ENCODE measurements around the gene ATP5ME. TPM values are rescaled to one million over a fixed set of nuclear protein-coding genes. Genes with fewer than 3 reads are reported as not detected.

The ATP5ME gene
- total and polyA plus RNA-seq, 2 of the 13 experiments (the other 11 are each of a cell fraction or from before 2014, with no cell fraction given) = 305 to 753 TPM

DNA sequence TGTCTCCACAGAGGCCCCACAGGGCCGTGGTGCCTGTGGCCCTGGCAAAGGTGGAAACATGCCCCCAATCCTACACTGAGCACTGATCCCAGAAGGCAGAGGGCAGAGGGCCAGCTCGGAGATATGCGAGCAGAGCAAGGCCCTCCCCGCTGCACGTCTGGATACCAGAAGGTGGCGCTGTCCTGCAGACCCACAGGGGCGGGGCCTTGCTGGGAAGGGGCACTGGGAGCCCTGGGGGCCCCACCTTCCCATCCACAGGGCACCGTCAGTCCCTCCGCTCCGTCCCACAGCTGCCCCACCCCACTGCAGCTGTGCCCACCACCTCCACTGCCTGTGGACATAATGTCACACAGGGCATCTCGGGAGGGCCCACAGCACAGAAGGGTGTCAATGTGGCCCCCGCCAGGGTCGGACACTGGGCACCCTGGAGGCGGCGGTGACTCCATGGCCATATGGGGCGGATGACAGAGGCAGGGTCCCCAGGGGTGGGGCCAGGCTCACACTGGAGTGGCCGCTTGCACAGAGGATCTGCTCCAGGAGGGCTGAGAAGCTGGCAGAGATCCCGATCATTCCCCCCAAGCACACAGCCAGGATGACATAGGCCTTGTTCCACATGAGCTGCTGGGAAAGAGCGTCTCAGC, 10.0 kb upstream of the ATP5ME start (continued):
- TF ChIP-seq, protein P1, sequence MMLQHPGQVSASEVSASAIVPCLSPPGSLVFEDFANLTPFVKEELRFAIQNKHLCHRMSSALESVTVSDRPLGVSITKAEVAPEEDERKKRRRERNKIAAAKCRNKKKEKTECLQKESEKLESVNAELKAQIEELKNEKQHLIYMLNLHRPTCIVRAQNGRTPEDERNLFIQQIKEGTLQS (CRISPR knock-in tag; IDR thresholded peaks at IDR 0.05) = no peak
- TF ChIP-seq, protein P2, sequence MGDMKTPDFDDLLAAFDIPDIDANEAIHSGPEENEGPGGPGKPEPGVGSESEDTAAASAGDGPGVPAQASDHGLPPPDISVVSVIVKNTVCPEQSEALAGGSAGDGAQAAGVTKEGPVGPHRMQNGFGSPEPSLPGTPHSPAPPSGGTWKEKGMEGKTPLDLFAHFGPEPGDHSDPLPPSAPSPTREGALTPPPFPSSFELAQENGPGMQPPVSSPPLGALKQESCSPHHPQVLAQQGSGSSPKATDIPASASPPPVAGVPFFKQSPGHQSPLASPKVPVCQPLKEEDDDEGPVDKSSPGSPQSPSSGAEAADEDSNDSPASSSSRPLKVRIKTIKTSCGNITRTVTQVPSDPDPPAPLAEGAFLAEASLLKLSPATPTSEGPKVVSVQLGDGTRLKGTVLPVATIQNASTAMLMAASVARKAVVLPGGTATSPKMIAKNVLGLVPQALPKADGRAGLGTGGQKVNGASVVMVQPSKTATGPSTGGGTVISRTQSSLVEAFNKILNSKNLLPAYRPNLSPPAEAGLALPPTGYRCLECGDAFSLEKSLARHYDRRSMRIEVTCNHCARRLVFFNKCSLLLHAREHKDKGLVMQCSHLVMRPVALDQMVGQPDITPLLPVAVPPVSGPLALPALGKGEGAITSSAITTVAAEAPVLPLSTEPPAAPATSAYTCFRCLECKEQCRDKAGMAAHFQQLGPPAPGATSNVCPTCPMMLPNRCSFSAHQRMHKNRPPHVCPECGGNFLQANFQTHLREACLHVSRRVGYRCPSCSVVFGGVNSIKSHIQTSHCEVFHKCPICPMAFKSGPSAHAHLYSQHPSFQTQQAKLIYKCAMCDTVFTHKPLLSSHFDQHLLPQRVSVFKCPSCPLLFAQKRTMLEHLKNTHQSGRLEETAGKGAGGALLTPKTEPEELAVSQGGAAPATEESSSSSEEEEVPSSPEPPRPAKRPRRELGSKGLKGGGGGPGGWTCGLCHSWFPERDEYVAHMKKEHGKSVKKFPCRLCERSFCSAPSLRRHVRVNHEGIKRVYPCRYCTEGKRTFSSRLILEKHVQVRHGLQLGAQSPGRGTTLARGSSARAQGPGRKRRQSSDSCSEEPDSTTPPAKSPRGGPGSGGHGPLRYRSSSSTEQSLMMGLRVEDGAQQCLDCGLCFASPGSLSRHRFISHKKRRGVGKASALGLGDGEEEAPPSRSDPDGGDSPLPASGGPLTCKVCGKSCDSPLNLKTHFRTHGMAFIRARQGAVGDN (CRISPR knock-in tag; IDR thresholded peaks at IDR 0.05) = peak; percentile 71
- TF ChIP-seq, protein P3, sequence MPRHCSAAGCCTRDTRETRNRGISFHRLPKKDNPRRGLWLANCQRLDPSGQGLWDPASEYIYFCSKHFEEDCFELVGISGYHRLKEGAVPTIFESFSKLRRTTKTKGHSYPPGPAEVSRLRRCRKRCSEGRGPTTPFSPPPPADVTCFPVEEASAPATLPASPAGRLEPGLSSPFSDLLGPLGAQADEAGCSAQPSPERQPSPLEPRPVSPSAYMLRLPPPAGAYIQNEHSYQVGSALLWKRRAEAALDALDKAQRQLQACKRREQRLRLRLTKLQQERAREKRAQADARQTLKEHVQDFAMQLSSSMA (CRISPR knock-in tag; IDR thresholded peaks at IDR 0.05) = no peak
- TF ChIP-seq ZNF136 (CRISPR knock-in tag; IDR thresholded peaks at IDR 0.05; ENCODE audit: low read depth) (no peak), RAD51 (IDR thresholded peaks at IDR 0.05; ENCODE audit: borderline replicate concordance) (no peak), MTA3 (CRISPR knock-in tag; IDR thresholded peaks at IDR 0.05) (no peak), AKAP8 (CRISPR knock-in tag; IDR thresholded peaks at IDR 0.05) (no peak; the same call in none of the 2 replicates), ZBTB7A (CRISPR knock-in tag; IDR thresholded peaks at IDR 0.05) (no peak), ARNT2 (CRISPR knock-in tag; IDR thresholded peaks at IDR 0.05; ENCODE audit: low read depth) (no peak), ZNF550 (CRISPR knock-in tag; IDR thresholded peaks at IDR 0.05; ENCODE audit: borderline replicate concordance) (no peak), ZSCAN12 (CRISPR knock-in tag; IDR thresholded peaks at IDR 0.05) (no peak)
- TF ChIP-seq, protein P4, sequence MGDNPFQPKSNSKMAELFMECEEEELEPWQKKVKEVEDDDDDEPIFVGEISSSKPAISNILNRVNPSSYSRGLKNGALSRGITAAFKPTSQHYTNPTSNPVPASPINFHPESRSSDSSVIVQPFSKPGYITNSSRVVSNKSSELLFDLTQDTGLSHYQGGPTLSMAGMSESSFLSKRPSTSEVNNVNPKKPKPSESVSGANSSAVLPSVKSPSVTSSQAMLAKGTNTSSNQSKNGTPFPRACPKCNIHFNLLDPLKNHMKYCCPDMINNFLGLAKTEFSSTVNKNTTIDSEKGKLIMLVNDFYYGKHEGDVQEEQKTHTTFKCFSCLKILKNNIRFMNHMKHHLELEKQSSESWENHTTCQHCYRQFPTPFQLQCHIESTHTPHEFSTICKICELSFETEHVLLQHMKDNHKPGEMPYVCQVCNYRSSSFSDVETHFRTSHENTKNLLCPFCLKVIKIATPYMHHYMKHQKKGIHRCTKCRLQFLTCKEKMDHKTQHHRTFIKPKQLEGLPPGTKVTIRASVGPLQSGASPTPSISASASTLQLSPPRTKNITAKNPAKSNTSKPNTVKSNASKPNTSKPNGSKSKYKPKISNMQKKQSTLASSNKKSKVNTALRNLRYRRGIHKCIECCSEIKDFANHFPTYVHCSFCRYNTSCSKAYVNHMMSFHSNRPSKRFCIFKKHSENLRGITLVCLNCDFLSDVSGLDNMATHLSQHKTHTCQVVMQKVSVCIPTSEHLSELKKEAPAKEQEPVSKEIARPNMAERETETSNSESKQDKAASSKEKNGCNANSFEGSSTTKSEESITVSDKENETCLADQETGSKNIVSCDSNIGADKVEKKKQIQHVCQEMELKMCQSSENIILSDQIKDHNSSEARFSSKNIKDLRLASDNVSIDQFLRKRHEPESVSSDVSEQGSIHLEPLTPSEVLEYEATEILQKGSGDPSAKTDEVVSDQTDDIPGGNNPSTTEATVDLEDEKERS (CRISPR knock-in tag; IDR thresholded peaks at IDR 0.05) = no peak
- TF ChIP-seq, protein P5, sequence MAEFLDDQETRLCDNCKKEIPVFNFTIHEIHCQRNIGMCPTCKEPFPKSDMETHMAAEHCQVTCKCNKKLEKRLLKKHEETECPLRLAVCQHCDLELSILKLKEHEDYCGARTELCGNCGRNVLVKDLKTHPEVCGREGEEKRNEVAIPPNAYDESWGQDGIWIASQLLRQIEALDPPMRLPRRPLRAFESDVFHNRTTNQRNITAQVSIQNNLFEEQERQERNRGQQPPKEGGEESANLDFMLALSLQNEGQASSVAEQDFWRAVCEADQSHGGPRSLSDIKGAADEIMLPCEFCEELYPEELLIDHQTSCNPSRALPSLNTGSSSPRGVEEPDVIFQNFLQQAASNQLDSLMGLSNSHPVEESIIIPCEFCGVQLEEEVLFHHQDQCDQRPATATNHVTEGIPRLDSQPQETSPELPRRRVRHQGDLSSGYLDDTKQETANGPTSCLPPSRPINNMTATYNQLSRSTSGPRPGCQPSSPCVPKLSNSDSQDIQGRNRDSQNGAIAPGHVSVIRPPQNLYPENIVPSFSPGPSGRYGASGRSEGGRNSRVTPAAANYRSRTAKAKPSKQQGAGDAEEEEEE (CRISPR knock-in tag; IDR thresholded peaks at IDR 0.05; ENCODE audit: borderline replicate concordance) = no peak
- TF ChIP-seq, protein P6, sequence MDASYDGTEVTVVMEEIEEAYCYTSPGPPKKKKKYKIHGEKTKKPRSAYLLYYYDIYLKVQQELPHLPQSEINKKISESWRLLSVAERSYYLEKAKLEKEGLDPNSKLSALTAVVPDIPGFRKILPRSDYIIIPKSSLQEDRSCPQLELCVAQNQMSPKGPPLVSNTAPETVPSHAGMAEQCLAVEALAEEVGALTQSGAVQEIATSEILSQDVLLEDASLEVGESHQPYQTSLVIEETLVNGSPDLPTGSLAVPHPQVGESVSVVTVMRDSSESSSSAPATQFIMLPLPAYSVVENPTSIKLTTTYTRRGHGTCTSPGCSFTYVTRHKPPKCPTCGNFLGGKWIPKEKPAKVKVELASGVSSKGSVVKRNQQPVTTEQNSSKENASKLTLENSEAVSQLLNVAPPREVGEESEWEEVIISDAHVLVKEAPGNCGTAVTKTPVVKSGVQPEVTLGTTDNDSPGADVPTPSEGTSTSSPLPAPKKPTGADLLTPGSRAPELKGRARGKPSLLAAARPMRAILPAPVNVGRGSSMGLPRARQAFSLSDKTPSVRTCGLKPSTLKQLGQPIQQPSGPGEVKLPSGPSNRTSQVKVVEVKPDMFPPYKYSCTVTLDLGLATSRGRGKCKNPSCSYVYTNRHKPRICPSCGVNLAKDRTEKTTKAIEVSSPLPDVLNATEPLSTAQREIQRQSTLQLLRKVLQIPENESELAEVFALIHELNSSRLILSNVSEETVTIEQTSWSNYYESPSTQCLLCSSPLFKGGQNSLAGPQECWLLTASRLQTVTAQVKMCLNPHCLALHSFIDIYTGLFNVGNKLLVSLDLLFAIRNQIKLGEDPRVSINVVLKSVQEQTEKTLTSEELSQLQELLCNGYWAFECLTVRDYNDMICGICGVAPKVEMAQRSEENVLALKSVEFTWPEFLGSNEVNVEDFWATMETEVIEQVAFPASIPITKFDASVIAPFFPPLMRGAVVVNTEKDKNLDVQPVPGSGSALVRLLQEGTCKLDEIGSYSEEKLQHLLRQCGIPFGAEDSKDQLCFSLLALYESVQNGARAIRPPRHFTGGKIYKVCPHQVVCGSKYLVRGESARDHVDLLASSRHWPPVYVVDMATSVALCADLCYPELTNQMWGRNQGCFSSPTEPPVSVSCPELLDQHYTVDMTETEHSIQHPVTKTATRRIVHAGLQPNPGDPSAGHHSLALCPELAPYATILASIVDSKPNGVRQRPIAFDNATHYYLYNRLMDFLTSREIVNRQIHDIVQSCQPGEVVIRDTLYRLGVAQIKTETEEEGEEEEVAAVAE (CRISPR knock-in tag; IDR thresholded peaks at IDR 0.05; ENCODE audit: borderline replicate concordance) = no peak

Measured in HepG2 (cell line).